NCI-H2171 treated with DMSO at 0.1 percent for 48 hours (cell line): ENCODE measurements around the gene DNAJC2.
"Not testable (repeated sequence)": the region's sequence is repeated elsewhere in the genome, so short reads cannot be mapped to it uniquely, and the experiment has no call there.

ENCODE experiments used
- DNase-seq: peaks from one replicate; lab custom pipeline; 2025; lab: John Stamatoyannopoulos, UW

Gene DNAJC2

DNA sequence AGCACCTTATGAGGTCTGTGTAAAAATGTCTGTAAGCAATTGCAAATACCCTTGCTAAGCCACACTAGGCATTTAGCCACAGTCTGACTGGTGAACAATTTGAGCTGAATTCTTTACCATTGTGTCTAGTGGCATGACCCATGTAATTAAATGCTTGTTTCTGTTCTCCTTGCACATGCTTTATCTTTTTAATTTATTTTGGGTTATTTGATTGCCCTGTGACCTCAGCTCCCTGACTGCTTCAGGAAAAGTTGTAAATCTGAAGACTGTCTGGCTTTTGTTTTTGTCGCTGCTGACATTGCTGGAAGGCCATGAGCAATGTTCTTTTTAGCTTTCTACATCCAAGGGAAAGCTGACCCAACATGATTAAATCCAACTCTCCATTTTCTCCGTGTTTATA, 78.3 kb downstream of the DNAJC2 start:
- not testable (repeated sequence) for DNase-seq

DNA sequence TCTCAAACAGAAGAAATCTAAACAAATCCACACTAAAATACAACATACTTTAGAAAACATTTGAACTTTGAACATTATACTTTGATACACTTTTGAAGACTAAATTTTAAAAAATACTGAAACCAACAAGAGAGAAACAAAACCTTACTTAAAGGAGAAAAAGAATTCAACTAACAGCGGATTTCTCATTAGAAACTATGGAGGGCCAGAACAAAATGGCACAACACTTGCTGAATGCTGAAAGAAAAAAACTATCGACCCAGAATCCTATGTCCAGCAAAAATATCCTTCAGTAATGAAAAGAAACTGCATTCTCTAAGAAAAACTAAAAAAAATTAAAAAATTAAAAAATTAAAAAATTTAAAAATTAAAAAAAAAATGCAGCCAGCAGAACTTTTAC, 80.5 kb downstream of the DNAJC2 start:
- DNase-seq = not testable (repeated sequence)
